Right renal pelvis (tissue), 4 donors: ENCODE data around the gene CHAF1B. TPM values are rescaled to one million over a fixed set of nuclear protein-coding genes. Genes with fewer than 3 reads are reported as not detected.

Experiments used
- DNase-seq, 4 donors: peaks; one replicate each; pipeline ENCODE4 v3.0.0-alpha.2; 2013; ENCODE audit warnings: low read depth in 4 of 4, low spot score in 3 of 4, missing footprints in 1 of 4
- polyA plus RNA-seq, 4 donors: library from polyadenylated mRNA; unstranded; fragments of 120-200 nt; gene quantifications; one replicate each; pipeline ENCODE4 v1.2.1, GENCODE V29; 2013; ENCODE audit not compliant: insufficient read length in 4 of 4

CHAF1B gene
- polyA plus RNA-seq, 4 donors, result 6.9 to 10.2 (median 8.5) TPM

- DNase-seq, result no peak
Measured at GRCh38 chr21:36456729-36457414, 71.7 kb downstream of the CHAF1B start.

DNA sequence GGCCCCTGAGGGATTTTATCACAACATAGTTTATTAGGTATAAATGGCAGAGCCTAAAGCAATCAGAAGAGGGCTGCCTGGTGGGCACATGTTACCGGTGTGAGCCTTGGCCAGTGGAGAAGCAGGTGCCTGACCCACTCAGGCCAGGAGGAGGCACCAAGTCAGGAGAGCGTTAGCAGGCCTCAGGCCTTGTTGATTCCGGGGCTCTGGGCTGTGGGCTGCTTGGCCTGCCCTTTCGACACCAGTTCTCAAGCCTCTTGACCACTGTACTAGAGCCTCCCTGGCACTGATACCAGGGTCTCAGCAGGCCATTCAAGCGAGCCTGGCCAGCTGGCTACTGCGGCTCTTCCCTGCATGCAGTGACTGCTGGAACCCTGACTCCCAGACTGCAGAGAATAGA is 73.9 kb downstream of the CHAF1B start:
- DNase-seq, result no peak

GRCh38 chr21:36460866-36461265 is 75.7 kb downstream of the CHAF1B start:
- DNase-seq, result no peak

DNA sequence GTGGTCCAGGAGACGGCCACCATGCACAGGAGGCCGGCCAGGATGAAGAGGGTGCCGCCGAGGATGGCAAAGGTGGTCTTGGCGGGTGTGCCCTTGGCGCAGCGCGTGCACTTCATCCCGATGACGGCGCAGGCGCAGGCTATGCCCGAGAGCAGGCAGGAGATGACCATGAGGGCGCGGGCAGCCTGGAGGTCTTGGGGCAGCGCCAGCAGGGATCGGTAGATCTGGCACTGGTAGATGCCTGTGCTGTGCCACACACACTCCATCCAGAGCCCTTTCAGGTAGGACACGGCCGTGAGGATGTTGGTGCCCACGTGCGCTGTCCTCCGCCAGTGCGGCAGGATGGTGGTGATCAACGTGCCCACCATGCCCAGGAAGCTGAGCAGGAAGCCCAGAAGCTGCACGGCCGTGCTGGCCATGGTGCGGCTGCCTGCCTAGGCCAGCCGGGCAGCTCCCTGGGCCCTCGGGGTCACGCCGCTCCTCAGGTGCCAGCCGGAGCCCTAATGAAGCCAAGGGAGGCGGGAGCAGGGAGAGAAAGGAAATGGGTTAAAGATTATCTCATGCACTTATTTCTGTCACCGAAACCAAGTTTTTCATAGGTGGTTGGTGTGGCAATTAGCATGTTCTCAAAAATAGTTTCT is 76.2 kb downstream of the CHAF1B start:
- no peak for DNase-seq

GRCh38 chr21:36461918-36462486 is 76.8 kb downstream of the CHAF1B start:
- DNase-seq, result no peak

- no peak for DNase-seq
Measured at GRCh38 chr21:36463204-36463603, 78.0 kb downstream of the CHAF1B start.

DNA sequence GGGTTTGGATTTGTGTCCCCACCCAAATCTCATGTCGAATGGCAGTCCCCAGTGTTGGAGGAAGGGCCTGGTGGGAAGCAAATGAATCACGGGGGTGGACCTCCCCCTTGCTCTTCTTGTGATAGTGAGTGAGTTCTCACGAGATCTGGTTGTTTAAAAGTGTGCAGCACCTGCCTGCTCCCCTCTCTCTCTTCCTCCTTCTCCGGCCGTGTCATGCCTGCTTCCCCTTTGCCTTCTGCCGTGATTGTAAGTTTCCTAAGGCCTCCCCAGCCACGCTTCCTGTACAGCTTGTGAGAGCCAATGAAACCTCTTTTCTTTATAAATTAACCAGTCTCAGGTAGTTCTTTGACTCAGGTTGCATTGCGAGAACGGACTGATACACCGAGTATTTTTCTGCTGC is 78.8 kb downstream of the CHAF1B start:
- no peak for DNase-seq

- no peak for DNase-seq
Measured at GRCh38 chr21:36464590-36464989, 79.4 kb downstream of the CHAF1B start.

GRCh38 chr21:36465478-36465877 is 80.3 kb downstream of the CHAF1B start:
- no peak for DNase-seq

- DNase-seq, result no peak
Measured at GRCh38 chr21:36466061-36466511, 80.9 kb downstream of the CHAF1B start.

Other genes with a start within 250 kb of the CHAF1B start
- gene DOP1B, start 228.6 kb upstream of the CHAF1B start, polyA plus RNA-seq, result 1 to 10 TPM; 5.7 to 8.3 (median 6.4) TPM
- 10 to 100 TPM; 28.4 to 40.9 (median 37.6) TPM for gene MORC3, start 65.2 kb upstream of the CHAF1B start, polyA plus RNA-seq
- 1 to 10 TPM; 2.4 to 5.4 (median 3.9) TPM for gene CLDN14, start 94.7 kb downstream of the CHAF1B start, polyA plus RNA-seq